ENCODE measurements around the gene OR10C1.

OR10C1 gene

DNA sequence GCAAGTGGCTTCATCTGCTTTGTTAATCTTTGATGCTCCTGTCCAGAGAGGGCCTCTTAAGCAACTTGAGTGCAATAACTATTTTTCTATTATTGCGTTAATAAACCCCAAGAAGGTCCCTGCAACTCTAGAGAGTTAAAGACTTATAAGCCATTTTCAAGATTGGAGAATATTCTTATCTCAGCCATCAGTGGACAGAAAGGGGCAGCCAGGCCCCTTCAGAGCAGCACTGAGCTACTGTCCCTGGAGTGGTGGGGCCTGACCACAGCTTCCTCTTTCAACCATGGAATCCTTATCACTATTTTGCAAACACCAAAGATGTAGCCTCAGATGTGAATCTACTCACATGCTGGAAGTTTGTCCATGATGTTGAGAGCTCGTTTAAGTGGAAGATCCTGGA, 51.4 kb downstream of the OR10C1 start:
- Mint-ChIP-seq H3K27me3 (peaks cover 26% of the 10 kb centered on the region), H3K9me3 (no peaks in the 10 kb centered on the region), H3K27ac (no peak overlapping the region), H3K4me3 (no peak overlapping the region), H3K4me1 (no peaks in the 10 kb centered on the region)
- ATAC-seq (no peak), DNase-seq (no peak)

Data from stimulated activated naive CD8-positive, alpha-beta T cell treated with anti-CD3 and anti-CD28 coated beads, Interleukin-15, amount 100 ng/mL, for 72 hours (primary cell).